ENCODE measurements around the gene MSL1. TPM values are rescaled to one million over a fixed set of nuclear protein-coding genes. Genes with fewer than 3 reads are reported as not detected.

MSL1 gene, protein sequence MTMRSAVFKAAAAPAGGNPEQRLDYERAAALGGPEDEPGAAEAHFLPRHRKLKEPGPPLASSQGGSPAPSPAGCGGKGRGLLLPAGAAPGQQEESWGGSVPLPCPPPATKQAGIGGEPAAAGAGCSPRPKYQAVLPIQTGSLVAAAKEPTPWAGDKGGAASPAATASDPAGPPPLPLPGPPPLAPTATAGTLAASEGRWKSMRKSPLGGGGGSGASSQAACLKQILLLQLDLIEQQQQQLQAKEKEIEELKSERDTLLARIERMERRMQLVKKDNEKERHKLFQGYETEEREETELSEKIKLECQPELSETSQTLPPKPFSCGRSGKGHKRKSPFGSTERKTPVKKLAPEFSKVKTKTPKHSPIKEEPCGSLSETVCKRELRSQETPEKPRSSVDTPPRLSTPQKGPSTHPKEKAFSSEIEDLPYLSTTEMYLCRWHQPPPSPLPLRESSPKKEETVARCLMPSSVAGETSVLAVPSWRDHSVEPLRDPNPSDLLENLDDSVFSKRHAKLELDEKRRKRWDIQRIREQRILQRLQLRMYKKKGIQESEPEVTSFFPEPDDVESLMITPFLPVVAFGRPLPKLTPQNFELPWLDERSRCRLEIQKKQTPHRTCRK
- total RNA-seq (71.9 and 81.6 TPM in 2 replicates), polyA plus RNA-seq (26.7 and 31.4 TPM in 2 replicates)

- peaks cover 65% of the 10 kb centered on the region for H3K79me2 ChIP-seq
- H2AFZ ChIP-seq: peak within 1 kb of the TSS; percentile 60
These were observed at the start of gene MSL1 for GRCh38 chr17:40121181-40122135. MSL1 (plus strand) TSS chr17:40121971; CDS start chr17:40122613, 642 bp downstream.

DNA sequence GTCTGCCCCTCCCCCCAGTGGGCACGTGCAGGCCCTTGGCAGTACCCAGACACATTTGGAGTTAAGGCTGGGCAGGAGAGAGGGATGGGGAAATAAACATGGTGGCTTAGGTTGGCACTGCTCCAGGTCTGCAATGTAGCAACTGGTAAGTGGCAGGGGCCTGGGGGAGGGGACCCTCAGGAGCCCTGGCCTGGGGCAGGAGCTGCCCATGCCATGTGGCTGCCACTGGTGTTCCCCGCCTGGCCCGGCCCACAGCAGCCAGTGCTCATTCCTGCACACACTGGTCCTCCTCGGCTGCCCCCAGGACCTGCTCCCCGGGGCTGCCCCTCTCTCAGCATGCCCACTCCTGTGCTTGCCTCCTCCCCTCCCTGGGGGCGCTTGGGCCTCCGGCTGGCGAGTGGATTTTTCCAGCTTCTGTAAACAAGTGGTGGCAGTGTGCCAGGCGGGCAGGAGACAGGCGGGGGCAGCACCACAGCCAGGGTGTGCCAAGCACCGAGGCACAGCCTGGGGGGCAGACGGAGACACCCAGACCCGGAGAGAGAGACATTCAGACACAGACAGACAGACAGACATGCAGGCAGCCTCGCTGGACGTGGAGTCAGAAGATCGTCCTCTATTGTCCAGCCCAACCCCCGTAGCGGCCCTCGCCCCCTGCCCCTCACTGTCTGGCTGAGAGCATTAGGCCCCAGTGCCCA is 49.6 kb upstream of the MSL1 start:
- Histone ChIP-seq H3K4me1 (ENCODE audit: insufficient read depth) (peaks cover 82% of the 10 kb centered on the region), H3K27ac (peak overlapping the region; percentile 98), H3K4me3 (no peak overlapping the region), H3K79me2 (peaks cover 71% of the 10 kb centered on the region), H3K9me3 (ENCODE audit: low read depth) (no peaks in the 10 kb centered on the region), H4K20me1 (ENCODE audit: insufficient read depth, poor library complexity, severe bottlenecking) (peaks cover 3% of the 10 kb centered on the region), H3K36me3 (replicated peaks; ENCODE audit: insufficient read depth, low read depth) (no peaks in the 10 kb centered on the region), H3K4me2 (peak overlapping the region; percentile 67), H2AFZ (no peak overlapping the region), H3K9me2 (replicated peaks; ENCODE audit: insufficient read depth) (no peaks in the 10 kb centered on the region), H3K27me3 (no peaks in the 10 kb centered on the region)
- peak; percentile 72 for DNase-seq (ENCODE audit: low spot score)
- TF ChIP-seq, protein P1, sequence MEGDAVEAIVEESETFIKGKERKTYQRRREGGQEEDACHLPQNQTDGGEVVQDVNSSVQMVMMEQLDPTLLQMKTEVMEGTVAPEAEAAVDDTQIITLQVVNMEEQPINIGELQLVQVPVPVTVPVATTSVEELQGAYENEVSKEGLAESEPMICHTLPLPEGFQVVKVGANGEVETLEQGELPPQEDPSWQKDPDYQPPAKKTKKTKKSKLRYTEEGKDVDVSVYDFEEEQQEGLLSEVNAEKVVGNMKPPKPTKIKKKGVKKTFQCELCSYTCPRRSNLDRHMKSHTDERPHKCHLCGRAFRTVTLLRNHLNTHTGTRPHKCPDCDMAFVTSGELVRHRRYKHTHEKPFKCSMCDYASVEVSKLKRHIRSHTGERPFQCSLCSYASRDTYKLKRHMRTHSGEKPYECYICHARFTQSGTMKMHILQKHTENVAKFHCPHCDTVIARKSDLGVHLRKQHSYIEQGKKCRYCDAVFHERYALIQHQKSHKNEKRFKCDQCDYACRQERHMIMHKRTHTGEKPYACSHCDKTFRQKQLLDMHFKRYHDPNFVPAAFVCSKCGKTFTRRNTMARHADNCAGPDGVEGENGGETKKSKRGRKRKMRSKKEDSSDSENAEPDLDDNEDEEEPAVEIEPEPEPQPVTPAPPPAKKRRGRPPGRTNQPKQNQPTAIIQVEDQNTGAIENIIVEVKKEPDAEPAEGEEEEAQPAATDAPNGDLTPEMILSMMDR (IDR thresholded peaks at IDR 0.05; ENCODE audit: poor library complexity): no peak
- WGBS (ENCODE audit: low lambda C conversion rate, missing lambda C conversion rate): 58% methylated on average over 15 of the region's 19 CpGs

More at GRCh38 chr17:40121181-40122135, at the start of gene MSL1:
- Histone ChIP-seq H3K9me3 (ENCODE audit: low read depth) (no peaks in the 10 kb centered on the region), H3K4me1 (ENCODE audit: insufficient read depth) (peaks cover 21% of the 10 kb centered on the region), H3K4me2 (peak within 1 kb of the TSS; percentile 94), H3K36me3 (replicated peaks; ENCODE audit: insufficient read depth, low read depth) (no peaks in the 10 kb centered on the region), H3K27ac (peak within 1 kb of the TSS; percentile 94), H3K4me3 (peak within 1 kb of the TSS; percentile 98), H4K20me1 (ENCODE audit: insufficient read depth, poor library complexity, severe bottlenecking) (peaks cover 37% of the 10 kb centered on the region), H3K9me2 (replicated peaks; ENCODE audit: insufficient read depth) (no peaks in the 10 kb centered on the region), H3K27me3 (no peaks in the 10 kb centered on the region)
- WGBS (ENCODE audit: low lambda C conversion rate, missing lambda C conversion rate): 2% methylated on average over 20 of the region's 82 CpGs
- DNase-seq (ENCODE audit: low spot score): peak; percentile 95
- TF ChIP-seq, protein P1 (IDR thresholded peaks at IDR 0.05; ENCODE audit: poor library complexity): no peak
- no peak for TF ChIP-seq EZH2phosphoT487 (IDR thresholded peaks at IDR 0.05; ENCODE audit: low read depth, severe bottlenecking, unreplicated experiment)
- no peak for TF ChIP-seq EZH2 (IDR thresholded peaks at IDR 0.05; ENCODE audit: borderline replicate concordance)

GRCh38 chr17:40072735-40073346 is 48.9 kb upstream of the MSL1 start:
- peak overlapping the region; percentile 98 for H3K27ac ChIP-seq
- H3K9me2 ChIP-seq (replicated peaks; ENCODE audit: insufficient read depth): no peaks in the 10 kb centered on the region
- no peaks in the 10 kb centered on the region for H3K9me3 ChIP-seq (ENCODE audit: low read depth)
- WGBS (ENCODE audit: low lambda C conversion rate, missing lambda C conversion rate): 40% methylated on average over 8 of the region's 8 CpGs
- H2AFZ ChIP-seq: no peak overlapping the region
- peak; percentile 77 for DNase-seq (ENCODE audit: low spot score)
- peaks cover 69% of the 10 kb centered on the region for H3K79me2 ChIP-seq
- peaks cover 79% of the 10 kb centered on the region for H3K4me1 ChIP-seq (ENCODE audit: insufficient read depth)
- TF ChIP-seq, protein P1 (IDR thresholded peaks at IDR 0.05; ENCODE audit: poor library complexity): no peak
- no peak for TF ChIP-seq EZH2phosphoT487 (IDR thresholded peaks at IDR 0.05; ENCODE audit: low read depth, severe bottlenecking, unreplicated experiment)
- no peak for TF ChIP-seq EZH2 (IDR thresholded peaks at IDR 0.05; ENCODE audit: borderline replicate concordance)
- no peaks in the 10 kb centered on the region for H3K27me3 ChIP-seq
- no peak overlapping the region for H3K4me3 ChIP-seq
- H3K4me2 ChIP-seq: peak overlapping the region; percentile 67
- peaks cover 3% of the 10 kb centered on the region for H4K20me1 ChIP-seq (ENCODE audit: insufficient read depth, poor library complexity, severe bottlenecking)
- H3K36me3 ChIP-seq (replicated peaks; ENCODE audit: insufficient read depth, low read depth): no peaks in the 10 kb centered on the region

All from hepatocyte (in vitro differentiated cells).